Cardiac muscle cell (in vitro differentiated cells and primary cell): Measurements from ENCODE around the gene AMPD3. TPM values are rescaled to one million over a fixed set of nuclear protein-coding genes. Genes with fewer than 3 reads are reported as not detected.

Experiments
- DNase-seq, 2 donors: peaks; one replicate each; pipeline versions ENCODE4 v3.0.0 to v3.0.0-alpha.2; 2010 to 2017; ENCODE audit warnings: low read depth in 1 of 2, low spot score in 1 of 2
- H3K27ac ChIP-seq: fragments of 200-600 bp; sonication (generic); 2 replicates; pipeline ENCODE4 v1.5.1; 2016
- H3K27me3 ChIP-seq: fragments of 200-600 bp; sonication (generic); 2 replicates; pipeline ENCODE4 v1.6.0; 2016; ENCODE audit warnings: control low read depth
- H3K36me3 ChIP-seq: fragments of 200-600 bp; sonication (generic); 2 replicates; pipeline ENCODE4 v1.5.1; 2016; ENCODE audit warnings: control low read depth
- H3K4me1 ChIP-seq: fragments of 200-600 bp; sonication (generic); 2 replicates; pipeline ENCODE4 v1.8.1; 2017; ENCODE audit warnings: low read depth, mild to moderate bottlenecking, mixed run types
- H3K4me3 ChIP-seq: fragments of 200-600 bp; sonication (generic); 2 replicates; pipeline ENCODE4 v1.5.1; 2016; ENCODE audit warnings: mild to moderate bottlenecking
- H3K9me3 ChIP-seq: fragments of 200-600 bp; sonication (generic); 2 replicates; pipeline ENCODE4 v1.5.1; 2017; ENCODE audit warnings: low read depth, mild to moderate bottlenecking, control low read depth
- polyA plus RNA-seq: library from polyadenylated mRNA; unstranded; fragments of >200 nt; fragmentation: Nextera tagmentation; extraction: Ambion mirVana; gene quantifications from 2 replicates; pipeline ENCODE4 v1.2.1, GENCODE V29; 2016
- total RNA-seq: library from RNA; depleted of rRNA; stranded (reverse); fragments of >200 nt; gene quantifications from 2 replicates; pipeline ENCODE4 v1.2.3, GENCODE V29; 2016
- TF ChIP-seq, protein P1 (sequence below): IDR thresholded peaks from 2 replicates; pipeline ENCODE4 v1.5.1; 2012; ENCODE audit warnings: low read depth, mild to moderate bottlenecking, low read length

The AMPD3 gene
- total and polyA plus RNA-seq, 2 experiments from 2014 or later = 2.9 to 3.3 TPM

DNA sequence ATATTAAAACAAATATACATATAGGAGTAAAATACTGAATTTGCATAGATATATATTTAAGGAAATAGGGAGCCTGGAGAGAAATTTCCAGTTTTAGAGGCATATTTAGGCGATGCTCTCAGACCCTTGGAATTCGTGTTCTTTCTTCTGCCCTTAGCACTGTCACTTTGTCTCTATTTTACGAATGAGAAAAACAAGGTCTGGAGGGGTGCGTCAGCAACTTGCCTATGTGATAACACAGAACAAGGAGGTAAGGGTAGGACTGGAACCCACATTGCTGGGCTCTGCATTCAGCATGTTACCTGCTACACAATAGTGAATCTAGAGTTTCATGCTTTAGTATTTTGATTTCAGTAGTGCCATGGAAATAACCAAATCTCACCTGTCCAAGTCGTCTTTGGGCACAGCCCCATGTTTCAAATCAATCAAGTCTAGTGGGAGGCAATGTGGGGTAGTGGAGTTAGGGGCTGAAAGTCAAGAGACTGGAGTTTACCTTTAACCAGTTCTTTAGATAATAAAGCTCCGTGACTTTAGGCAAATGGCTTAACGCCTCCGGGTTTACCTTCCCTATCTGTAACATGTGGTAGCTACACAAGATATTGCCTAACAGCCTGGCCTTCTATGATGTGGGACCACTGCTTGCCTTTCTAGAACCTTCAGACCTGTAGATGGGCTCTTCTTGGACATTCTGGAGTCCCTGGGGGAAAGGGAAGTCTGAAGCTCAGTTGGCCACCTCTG lies 44.8 kb upstream of the AMPD3 start:
- no peak overlapping the region for H3K4me3 ChIP-seq
- H3K27ac ChIP-seq = no peak overlapping the region
- peaks cover 17% of the 10 kb centered on the region for H3K27me3 ChIP-seq
- H3K4me1 ChIP-seq = peaks cover 4% of the 10 kb centered on the region
- no peaks in the 10 kb centered on the region for H3K9me3 ChIP-seq
- H3K36me3 ChIP-seq = no peaks in the 10 kb centered on the region
- no peak for DNase-seq
- TF ChIP-seq, protein P1, sequence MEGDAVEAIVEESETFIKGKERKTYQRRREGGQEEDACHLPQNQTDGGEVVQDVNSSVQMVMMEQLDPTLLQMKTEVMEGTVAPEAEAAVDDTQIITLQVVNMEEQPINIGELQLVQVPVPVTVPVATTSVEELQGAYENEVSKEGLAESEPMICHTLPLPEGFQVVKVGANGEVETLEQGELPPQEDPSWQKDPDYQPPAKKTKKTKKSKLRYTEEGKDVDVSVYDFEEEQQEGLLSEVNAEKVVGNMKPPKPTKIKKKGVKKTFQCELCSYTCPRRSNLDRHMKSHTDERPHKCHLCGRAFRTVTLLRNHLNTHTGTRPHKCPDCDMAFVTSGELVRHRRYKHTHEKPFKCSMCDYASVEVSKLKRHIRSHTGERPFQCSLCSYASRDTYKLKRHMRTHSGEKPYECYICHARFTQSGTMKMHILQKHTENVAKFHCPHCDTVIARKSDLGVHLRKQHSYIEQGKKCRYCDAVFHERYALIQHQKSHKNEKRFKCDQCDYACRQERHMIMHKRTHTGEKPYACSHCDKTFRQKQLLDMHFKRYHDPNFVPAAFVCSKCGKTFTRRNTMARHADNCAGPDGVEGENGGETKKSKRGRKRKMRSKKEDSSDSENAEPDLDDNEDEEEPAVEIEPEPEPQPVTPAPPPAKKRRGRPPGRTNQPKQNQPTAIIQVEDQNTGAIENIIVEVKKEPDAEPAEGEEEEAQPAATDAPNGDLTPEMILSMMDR = no peak

DNA sequence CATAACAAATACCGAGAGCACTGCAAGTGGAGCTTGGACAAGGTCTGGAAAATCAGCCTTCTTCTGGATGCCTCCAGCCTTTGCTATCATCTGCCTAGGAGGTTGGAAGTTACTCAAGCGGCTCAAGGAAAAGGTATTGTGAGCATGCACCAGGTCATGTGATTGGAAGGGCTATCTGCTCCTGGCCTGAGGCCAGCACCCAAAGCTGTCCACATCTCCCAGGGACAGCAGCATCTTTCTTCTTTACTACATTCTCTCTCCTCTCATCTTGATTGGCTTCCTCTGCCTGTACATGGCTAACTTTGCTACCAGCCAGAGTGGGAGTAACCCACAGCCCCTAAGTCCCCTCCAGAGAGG lies 44.2 kb upstream of the AMPD3 start:
- Histone ChIP-seq H3K36me3 (no peaks in the 10 kb centered on the region), H3K27me3 (peaks cover 23% of the 10 kb centered on the region), H3K27ac (no peak overlapping the region), H3K4me3 (no peak overlapping the region), H3K4me1 (peaks cover 4% of the 10 kb centered on the region), H3K9me3 (no peaks in the 10 kb centered on the region)
- TF ChIP-seq, protein P1 = no peak
- DNase-seq = peak in 1 of 2 donors; percentile 7

DNA sequence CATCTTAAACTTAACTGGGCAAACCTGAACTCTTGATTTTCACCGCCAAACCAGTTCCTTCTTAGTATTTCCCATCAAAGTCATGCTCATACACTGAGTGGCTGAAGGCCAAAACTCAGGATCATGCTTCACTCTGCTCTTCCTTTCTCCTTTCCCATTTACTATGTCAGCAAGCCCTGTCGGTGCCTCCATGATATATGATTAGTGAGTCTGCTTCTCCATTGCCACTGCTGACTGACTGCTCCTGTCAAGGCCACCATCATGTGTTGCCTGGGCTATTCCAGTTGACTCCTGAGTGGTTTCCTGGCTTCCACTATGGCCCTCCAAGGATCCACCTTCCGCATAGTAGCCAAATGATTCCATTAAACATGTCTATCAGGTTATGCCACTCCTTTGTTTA lies 42.8 kb upstream of the AMPD3 start:
- no peak for DNase-seq
- Histone ChIP-seq H3K9me3 (no peaks in the 10 kb centered on the region), H3K27me3 (peaks cover 26% of the 10 kb centered on the region), H3K27ac (no peak overlapping the region), H3K4me1 (no peaks in the 10 kb centered on the region), H3K36me3 (no peaks in the 10 kb centered on the region), H3K4me3 (no peak overlapping the region)
- TF ChIP-seq, protein P1 = no peak

DNA sequence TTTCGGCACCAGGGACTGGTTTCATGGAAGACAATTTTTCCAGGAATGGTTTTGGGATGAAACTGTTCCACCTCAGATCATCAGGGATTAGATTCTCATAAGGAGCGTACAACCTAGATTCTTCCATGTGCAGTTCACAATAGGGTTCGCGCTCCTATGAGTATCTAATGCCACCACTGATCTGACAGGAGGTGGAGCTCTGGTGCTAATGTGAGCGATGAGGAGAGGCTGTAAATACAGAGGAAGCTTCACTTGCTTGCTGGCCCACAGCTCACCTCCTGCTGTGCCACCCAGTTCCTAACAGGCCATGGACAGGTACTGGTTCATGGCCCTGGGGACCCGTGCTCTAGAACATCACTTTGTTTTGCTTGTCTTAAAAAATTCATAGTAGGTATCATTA lies 41.8 kb upstream of the AMPD3 start:
- no peak overlapping the region for H3K27ac ChIP-seq
- H3K4me3 ChIP-seq = no peak overlapping the region
- peaks cover 34% of the 10 kb centered on the region for H3K27me3 ChIP-seq
- H3K9me3 ChIP-seq = no peaks in the 10 kb centered on the region
- TF ChIP-seq, protein P1 = peak; percentile 12
- no peaks in the 10 kb centered on the region for H3K4me1 ChIP-seq
- DNase-seq = peak; percentile 14 to 26
- H3K36me3 ChIP-seq = no peaks in the 10 kb centered on the region

DNA sequence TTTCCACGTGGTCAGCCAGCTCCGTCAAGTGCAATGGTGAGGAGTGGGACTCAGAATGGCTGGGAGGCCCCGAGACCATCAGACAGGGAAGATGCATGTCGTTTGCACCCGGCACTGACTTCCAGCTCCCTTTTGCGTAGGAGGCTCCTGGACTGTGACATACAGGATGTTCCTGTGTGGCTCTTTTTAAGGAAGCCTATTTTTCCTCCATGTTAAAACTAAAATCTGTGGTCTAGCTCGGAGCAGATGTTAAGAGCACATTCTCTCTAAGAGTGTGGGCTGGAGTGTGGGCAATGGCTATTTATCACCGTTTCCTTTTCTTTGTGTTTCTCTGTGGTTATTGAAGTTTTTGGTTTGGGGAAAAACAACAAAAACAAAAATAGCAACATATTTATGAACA lies 40.9 kb upstream of the AMPD3 start:
- Histone ChIP-seq H3K4me1 (no peaks in the 10 kb centered on the region), H3K27ac (no peak overlapping the region), H3K27me3 (peaks cover 43% of the 10 kb centered on the region), H3K9me3 (no peaks in the 10 kb centered on the region), H3K36me3 (no peaks in the 10 kb centered on the region), H3K4me3 (no peak overlapping the region)
- TF ChIP-seq, protein P1 = no peak
- DNase-seq = peak in 1 of 2 donors; percentile 13
